ENCODE results near the gene NAGLU.
"Not testable (repeated sequence)": the region's sequence is repeated elsewhere in the genome, so short reads cannot be mapped to it uniquely, and the experiment has no call there.

Gene NAGLU

GRCh38 chr17:42541041-42541833, 5.2 kb downstream of the NAGLU start:
- DNase-seq, result no peak
- peaks cover 66% of the 10 kb centered on the region for H3K36me3 ChIP-seq
- H3K27ac ChIP-seq, result no peak overlapping the region
- no peak overlapping the region for H3K4me3 ChIP-seq (ENCODE audit: low read depth, low read length)
- H3K9me3 ChIP-seq (ENCODE audit: severe bottlenecking), result no peaks in the 10 kb centered on the region
- H3K27me3 ChIP-seq (ENCODE audit: insufficient read depth, low read depth, severe bottlenecking), result no peaks in the 10 kb centered on the region
- TF ChIP-seq CTCF (IDR thresholded peaks at IDR 0.05; ENCODE audit: low read depth, low read length), result no peak

- H3K9me3 ChIP-seq (ENCODE audit: severe bottlenecking), result no peaks in the 10 kb centered on the region
- no peak overlapping the region for H3K27ac ChIP-seq
- H3K27me3 ChIP-seq (ENCODE audit: insufficient read depth, low read depth, severe bottlenecking), result no peaks in the 10 kb centered on the region
- no peak for TF ChIP-seq CTCF (IDR thresholded peaks at IDR 0.05; ENCODE audit: low read depth, low read length)
- no peak overlapping the region for H3K4me3 ChIP-seq (ENCODE audit: low read depth, low read length)
- peaks cover 61% of the 10 kb centered on the region for H3K36me3 ChIP-seq
- no peak for DNase-seq
These were observed 7.4 kb downstream of the NAGLU start for GRCh38 chr17:42543190-42544079.

- H3K27ac ChIP-seq, result no peak overlapping the region
- TF ChIP-seq CTCF (IDR thresholded peaks at IDR 0.05; ENCODE audit: low read depth, low read length), result no peak
- no peak for DNase-seq
- peaks cover 47% of the 10 kb centered on the region for H3K36me3 ChIP-seq
- H3K9me3 ChIP-seq (ENCODE audit: severe bottlenecking), result no peaks in the 10 kb centered on the region
- H3K4me3 ChIP-seq (ENCODE audit: low read depth, low read length), result no peak overlapping the region
- H3K27me3 ChIP-seq (ENCODE audit: insufficient read depth, low read depth, severe bottlenecking), result no peaks in the 10 kb centered on the region
These were observed 8.8 kb downstream of the NAGLU start for GRCh38 chr17:42544874-42545283.

GRCh38 chr17:42545755-42546505, 9.9 kb downstream of the NAGLU start:
- not testable (repeated sequence) for H3K27me3 ChIP-seq (ENCODE audit: insufficient read depth, low read depth, severe bottlenecking); H3K27ac ChIP-seq
- peaks cover 43% of the 10 kb centered on the region for H3K36me3 ChIP-seq

GRCh38 chr17:42547001-42547461, 11.0 kb downstream of the NAGLU start:
- no peak for TF ChIP-seq CTCF (IDR thresholded peaks at IDR 0.05; ENCODE audit: low read depth, low read length)
- Histone ChIP-seq H3K27ac (no peak overlapping the region), H3K9me3 (ENCODE audit: severe bottlenecking) (no peaks in the 10 kb centered on the region), H3K27me3 (ENCODE audit: insufficient read depth, low read depth, severe bottlenecking) (no peaks in the 10 kb centered on the region), H3K36me3 (peaks cover 37% of the 10 kb centered on the region), H3K4me3 (ENCODE audit: low read depth, low read length) (no peak overlapping the region)
- no peak for DNase-seq

More at GRCh38 chr17:42545755-42546505, 9.9 kb downstream of the NAGLU start:
- H3K9me3 ChIP-seq (ENCODE audit: severe bottlenecking); DNase-seq; H3K4me3 ChIP-seq (ENCODE audit: low read depth, low read length): not testable (repeated sequence)
